ENCODE results near the gene FBRS.

FBRS gene

DNA sequence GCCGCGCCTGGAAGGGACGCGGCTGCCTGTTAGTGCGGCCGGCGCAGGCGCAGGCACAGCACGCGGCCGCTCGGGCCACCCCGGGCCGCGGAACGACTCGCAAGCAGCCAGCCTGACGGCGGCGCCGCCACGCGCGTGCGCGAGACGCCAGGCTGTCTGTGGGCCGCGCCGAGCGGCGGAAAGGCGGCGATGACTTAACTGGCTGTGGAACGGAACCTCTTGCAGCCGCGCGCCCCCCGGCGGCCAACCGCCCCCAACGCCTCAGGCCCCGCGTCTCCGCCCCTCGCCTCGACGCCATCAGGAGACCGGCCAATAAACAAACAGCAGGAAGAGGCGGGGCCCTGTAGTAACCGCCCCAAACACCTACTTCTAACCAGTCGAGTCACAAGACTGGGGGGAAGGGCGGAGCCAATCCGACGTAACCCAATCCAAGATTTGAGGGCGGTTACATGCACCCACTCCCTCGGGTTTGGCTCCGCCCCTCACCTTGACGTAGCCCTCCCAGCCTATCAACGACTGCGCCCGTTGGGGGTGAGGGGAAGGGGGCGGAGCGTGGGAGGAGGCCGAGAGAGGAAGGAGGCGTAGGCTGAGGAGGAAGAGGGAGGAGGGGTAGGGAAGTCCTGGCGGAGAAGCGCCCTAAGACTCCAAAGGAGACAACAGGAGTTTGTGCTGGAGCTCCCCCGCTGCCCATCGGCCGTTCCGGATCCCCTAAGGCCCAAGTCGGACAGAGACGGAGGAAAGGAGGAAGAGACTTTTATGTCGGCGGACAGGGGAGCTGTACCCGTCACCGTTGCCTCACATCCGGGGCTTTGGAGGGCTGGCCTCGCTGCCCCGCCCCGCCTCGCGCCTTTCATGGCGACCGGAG, at the start of gene FBRS:
Gene FBRS (plus strand): TSS at position 566 of the 865 bp plus-strand sequence. CDS start 1,088 bp downstream, outside the sequence.
- Histone ChIP-seq H3K9me3 (ENCODE audit: control insufficient read depth in 2 of 2, low read length in 2 of 2) (no peaks in the 10 kb centered on the region), H3K36me3 (ENCODE audit: control insufficient read depth in 2 of 2, insufficient read depth in 2 of 2, low read length in 2 of 2) (peaks cover 42 to 44% of the 10 kb centered on the region in 2 donors), H3K4me1 (ENCODE audit: control insufficient read depth, insufficient read depth, low read length) (peaks cover 47% of the 10 kb centered on the region), H3K27me3 (ENCODE audit: control insufficient read depth in 1 of 2, insufficient read depth in 2 of 2, low read length in 2 of 2) (no peaks in the 10 kb centered on the region), H3K4me3 (ENCODE audit: low read length in 2 of 2) (peak within 1 kb of the TSS; percentile 88 to 96), H3K27ac (ENCODE audit: low read length) (peak within 1 kb of the TSS; percentile 99), H3K9ac (ENCODE audit: low read length in 2 of 2) (peak within 1 kb of the TSS; percentile 98 to 100)

DNA sequence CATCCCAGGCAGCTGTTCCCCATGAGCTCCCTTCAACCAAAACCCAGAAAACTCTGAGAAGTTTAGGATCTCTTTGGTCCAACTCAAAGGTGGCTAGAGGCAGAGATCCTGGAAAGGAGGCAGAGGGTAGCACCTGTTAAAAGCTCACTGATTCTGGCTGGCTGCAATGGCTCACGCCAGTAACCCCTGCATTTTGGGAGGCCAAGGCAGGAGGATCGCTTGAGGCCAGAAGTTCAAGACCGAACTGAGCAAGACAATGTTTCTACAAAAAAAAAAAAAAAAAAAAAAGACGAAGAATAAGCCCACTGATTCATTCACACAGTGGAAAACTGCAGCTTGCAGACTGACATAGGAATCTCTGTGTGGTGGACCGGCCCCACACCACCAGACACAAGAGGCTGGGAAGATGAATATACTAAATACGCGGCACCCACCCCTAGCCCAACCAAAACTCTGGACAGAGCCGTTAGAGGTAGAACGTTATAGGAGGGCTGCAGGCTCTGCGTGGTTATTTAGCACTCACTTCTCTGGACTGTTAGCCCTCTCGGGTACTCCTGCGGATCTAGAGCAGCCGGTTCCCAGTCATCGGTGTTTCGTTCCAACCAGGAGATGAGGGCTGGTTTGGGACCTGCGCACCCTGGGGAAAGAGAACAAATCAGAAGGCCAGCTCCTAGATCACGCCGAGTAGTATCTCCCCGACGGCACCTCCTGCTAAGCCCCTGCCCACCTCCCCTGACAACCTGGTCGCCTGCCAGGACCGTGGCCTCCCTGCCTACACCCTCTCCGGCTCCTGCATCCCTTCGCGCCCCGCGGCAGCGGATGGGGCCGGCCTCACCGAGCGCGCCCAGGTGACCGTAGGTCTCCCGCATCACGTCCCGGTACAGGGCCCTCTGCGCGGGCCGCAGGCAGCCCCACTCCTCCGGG, 49.0 kb upstream of the FBRS start:
- H3K4me3 ChIP-seq (ENCODE audit: low read length in 2 of 2): peak overlapping the region; percentile 81 to 95
- peaks cover 11 to 15% of the 10 kb centered on the region in 2 donors for H3K36me3 ChIP-seq (ENCODE audit: control insufficient read depth in 2 of 2, insufficient read depth in 2 of 2, low read length in 2 of 2)
- H3K9me3 ChIP-seq (ENCODE audit: control insufficient read depth in 2 of 2, low read length in 2 of 2): no peaks in the 10 kb centered on the region
- H3K27ac ChIP-seq (ENCODE audit: low read length): peak overlapping the region; percentile 95
- peak overlapping the region; percentile 87 to 99 for H3K9ac ChIP-seq (ENCODE audit: low read length in 2 of 2)
- no peaks in the 10 kb centered on the region for H3K27me3 ChIP-seq (ENCODE audit: control insufficient read depth in 1 of 2, insufficient read depth in 2 of 2, low read length in 2 of 2)
- H3K4me1 ChIP-seq (ENCODE audit: control insufficient read depth, insufficient read depth, low read length): peaks cover 9% of the 10 kb centered on the region

DNA sequence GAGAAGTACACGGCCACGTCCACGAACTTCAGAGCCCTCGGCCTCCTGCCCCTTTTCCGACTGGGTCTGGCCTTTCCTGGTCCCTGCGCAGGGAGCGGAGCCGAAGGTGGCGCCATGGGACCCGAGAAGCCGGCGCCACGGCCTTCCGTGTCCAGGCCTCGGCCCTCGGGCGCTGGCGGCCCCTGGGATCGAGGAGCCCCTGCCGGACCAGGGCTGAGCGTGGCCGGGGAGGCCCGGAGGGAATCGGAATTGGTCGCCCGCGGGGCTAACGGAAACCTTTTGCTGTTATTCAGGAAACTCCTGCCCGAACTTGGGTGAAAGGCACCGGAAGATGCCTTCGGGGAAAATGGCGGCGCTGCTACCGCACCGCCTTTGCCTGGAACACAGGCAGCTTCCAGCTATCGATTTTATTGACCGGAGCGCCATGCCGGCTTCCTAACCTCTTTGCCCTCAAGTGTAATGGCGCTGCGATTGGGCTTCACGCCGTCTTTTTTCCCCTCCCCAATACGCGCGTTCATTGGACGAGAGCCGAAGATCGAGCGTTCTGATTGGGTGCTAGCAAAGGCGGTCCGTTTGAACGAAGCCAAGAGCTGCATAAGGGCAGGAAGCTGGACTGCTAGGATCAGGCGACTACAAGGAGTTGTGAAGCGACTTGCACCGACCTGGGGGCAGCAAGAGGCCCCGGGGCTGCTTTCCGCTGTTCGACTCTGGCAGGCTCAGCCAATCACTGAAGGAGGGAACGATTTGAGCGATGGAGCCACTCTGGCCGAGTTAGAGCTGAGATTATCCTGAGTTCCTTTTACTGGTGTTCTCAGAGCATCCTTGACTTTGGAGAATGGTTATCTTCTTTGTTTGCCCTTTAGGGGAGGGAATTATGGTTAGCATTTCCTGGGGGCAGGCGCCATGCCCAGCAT, 48.0 kb upstream of the FBRS start, which contains the start of gene ZNF689:
Gene ZNF689 (minus strand): TSS at position 464 of the 914 bp plus-strand sequence. CDS start 348 bp downstream, at position 116.
- Histone ChIP-seq H3K27me3 (ENCODE audit: control insufficient read depth in 1 of 2, insufficient read depth in 2 of 2, low read length in 2 of 2) (no peaks in the 10 kb centered on the region), H3K4me1 (ENCODE audit: control insufficient read depth, insufficient read depth, low read length) (peaks cover 9% of the 10 kb centered on the region)

DNA sequence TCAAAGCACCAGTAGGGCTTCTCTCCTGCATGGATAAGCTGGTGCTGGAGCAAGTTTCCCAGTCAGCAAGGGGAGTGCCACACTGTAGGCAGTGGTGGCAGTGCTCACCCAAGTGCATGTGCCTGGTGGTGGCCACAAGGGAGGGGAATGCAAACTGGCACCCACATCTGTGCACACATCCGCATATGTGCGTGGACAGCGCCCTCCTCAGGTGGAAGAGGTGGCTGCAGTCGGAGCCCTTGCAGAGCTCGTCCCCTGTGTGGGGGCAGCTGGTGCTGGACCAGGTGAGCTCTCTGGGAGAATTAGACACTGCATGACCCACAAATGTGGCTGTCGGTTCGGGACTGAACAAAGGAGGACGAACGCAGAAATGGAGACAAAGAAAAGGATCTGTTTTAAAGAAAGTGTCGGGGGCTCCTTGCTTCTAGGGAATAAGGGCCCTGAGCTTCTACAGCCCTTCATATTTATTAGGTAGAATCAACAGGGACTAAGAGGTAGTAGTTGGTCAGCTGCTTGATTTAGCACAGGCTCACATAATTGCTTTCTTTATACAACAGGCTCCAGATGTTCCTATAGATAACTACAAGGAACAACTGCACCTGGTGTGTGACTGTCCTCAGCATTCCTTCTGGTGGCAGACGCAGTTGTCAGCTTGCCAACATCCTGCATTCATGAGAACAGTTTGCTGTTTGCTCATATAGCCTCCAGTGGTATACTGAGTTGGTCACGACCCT, 42.7 kb upstream of the FBRS start:
- H3K9me3 ChIP-seq (ENCODE audit: control insufficient read depth in 2 of 2, low read length in 2 of 2): no peaks in the 10 kb centered on the region
- H3K4me1 ChIP-seq (ENCODE audit: control insufficient read depth, insufficient read depth, low read length): no peaks in the 10 kb centered on the region
- no peak overlapping the region for H3K27ac ChIP-seq (ENCODE audit: low read length)
- no peak overlapping the region for H3K9ac ChIP-seq (ENCODE audit: low read length in 2 of 2)
- no peaks in the 10 kb centered on the region for H3K36me3 ChIP-seq (ENCODE audit: control insufficient read depth in 2 of 2, insufficient read depth in 2 of 2, low read length in 2 of 2)
- no peaks in the 10 kb centered on the region for H3K27me3 ChIP-seq (ENCODE audit: control insufficient read depth in 1 of 2, insufficient read depth in 2 of 2, low read length in 2 of 2)
- no peak overlapping the region for H3K4me3 ChIP-seq (ENCODE audit: low read length in 2 of 2)

More for the DNA sequence above, 48.0 kb upstream of the FBRS start, which contains the start of gene ZNF689:
- H3K36me3 ChIP-seq (ENCODE audit: control insufficient read depth in 2 of 2, insufficient read depth in 2 of 2, low read length in 2 of 2): peaks cover 4 to 10% of the 10 kb centered on the region in 2 donors
- H3K4me3 ChIP-seq (ENCODE audit: low read length in 2 of 2): peak within 1 kb of the TSS; percentile 81 to 95
- no peaks in the 10 kb centered on the region for H3K9me3 ChIP-seq (ENCODE audit: control insufficient read depth in 2 of 2, low read length in 2 of 2)
- peak within 1 kb of the TSS; percentile 95 for H3K27ac ChIP-seq (ENCODE audit: low read length)
- peak within 1 kb of the TSS; percentile 87 to 99 for H3K9ac ChIP-seq (ENCODE audit: low read length in 2 of 2)

DNA sequence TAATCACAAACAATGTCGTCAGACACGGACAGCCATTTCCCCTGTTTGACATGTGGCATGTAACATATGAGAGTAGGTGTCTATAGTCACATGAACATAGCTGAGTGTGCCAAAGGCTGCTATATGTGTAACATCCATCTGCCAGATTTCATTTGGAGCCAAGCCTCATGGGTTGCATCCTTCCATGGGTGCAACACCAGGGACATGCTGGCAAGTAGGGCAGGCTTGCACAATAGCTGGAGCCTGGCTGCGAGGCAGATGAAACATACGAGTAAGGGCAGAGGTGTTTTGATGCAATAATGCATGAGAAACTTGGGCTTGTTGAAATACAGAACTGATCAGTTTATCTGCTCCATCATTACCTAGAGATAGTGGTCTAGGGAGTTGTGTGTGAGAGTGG, 39.0 kb upstream of the FBRS start:
- no peaks in the 10 kb centered on the region for H3K9me3 ChIP-seq (ENCODE audit: control insufficient read depth in 2 of 2, low read length in 2 of 2)
- H3K36me3 ChIP-seq (ENCODE audit: control insufficient read depth in 2 of 2, insufficient read depth in 2 of 2, low read length in 2 of 2): no peaks in the 10 kb centered on the region
- H3K4me1 ChIP-seq (ENCODE audit: control insufficient read depth, insufficient read depth, low read length): no peaks in the 10 kb centered on the region
- no peak overlapping the region for H3K9ac ChIP-seq (ENCODE audit: low read length in 2 of 2)
- H3K4me3 ChIP-seq (ENCODE audit: low read length in 2 of 2): no peak overlapping the region
- H3K27ac ChIP-seq (ENCODE audit: low read length): no peak overlapping the region
- H3K27me3 ChIP-seq (ENCODE audit: control insufficient read depth in 1 of 2, insufficient read depth in 2 of 2, low read length in 2 of 2): no peaks in the 10 kb centered on the region

DNA sequence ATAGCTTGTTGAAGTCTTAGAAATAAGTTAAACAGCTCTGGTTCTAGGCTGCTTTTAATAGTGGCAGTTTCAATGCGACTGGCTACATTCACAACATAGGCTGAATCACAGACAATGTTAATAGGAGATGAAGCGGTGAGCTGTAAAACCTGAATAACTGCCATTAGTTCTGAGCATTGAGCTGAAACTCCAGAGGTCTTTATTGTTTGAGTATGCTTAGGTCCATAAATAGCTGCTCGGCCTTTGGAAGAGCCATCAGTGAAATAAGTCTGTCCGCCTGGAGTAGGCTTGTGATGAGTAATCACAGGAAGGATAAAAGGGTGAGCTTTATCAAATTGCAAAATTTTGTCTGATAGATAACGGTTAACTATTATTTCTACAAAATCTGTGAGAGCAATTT, 38.6 kb upstream of the FBRS start:
- H3K27ac ChIP-seq (ENCODE audit: low read length): no peak overlapping the region

DNA sequence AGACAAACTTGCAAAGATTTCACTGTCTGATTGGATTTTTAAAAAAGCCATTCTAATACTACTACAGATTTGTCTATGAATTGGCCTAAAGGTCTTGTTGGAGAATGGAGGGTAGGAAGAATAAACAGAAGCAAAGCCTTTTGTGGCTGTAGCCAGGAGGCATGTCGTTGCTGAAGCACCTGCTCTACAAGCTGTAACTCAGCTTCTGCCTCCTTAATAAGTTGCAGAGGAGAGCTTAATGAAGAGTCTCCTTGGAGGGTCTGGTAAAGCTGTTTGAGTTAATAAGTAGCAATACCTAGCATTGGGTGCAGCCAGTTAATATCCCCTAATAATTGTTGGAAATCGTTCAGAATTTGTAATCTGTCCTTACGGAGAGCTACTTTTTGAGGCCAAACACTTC, 38.1 kb upstream of the FBRS start:
- no peak overlapping the region for H3K9ac ChIP-seq (ENCODE audit: low read length in 2 of 2)
- no peaks in the 10 kb centered on the region for H3K9me3 ChIP-seq (ENCODE audit: control insufficient read depth in 2 of 2, low read length in 2 of 2)
- no peak overlapping the region for H3K27ac ChIP-seq (ENCODE audit: low read length)
- no peak overlapping the region for H3K4me3 ChIP-seq (ENCODE audit: low read length in 2 of 2)
- no peaks in the 10 kb centered on the region for H3K4me1 ChIP-seq (ENCODE audit: control insufficient read depth, insufficient read depth, low read length)
- H3K36me3 ChIP-seq (ENCODE audit: control insufficient read depth in 2 of 2, insufficient read depth in 2 of 2, low read length in 2 of 2): no peaks in the 10 kb centered on the region
- peaks cover 0 to 2% of the 10 kb centered on the region in 2 donors for H3K27me3 ChIP-seq (ENCODE audit: control insufficient read depth in 1 of 2, insufficient read depth in 2 of 2, low read length in 2 of 2)

More for the DNA sequence above, 38.6 kb upstream of the FBRS start:
- Histone ChIP-seq H3K4me3 (ENCODE audit: low read length in 2 of 2) (no peak overlapping the region), H3K36me3 (ENCODE audit: control insufficient read depth in 2 of 2, insufficient read depth in 2 of 2, low read length in 2 of 2) (no peaks in the 10 kb centered on the region), H3K9me3 (ENCODE audit: control insufficient read depth in 2 of 2, low read length in 2 of 2) (no peaks in the 10 kb centered on the region), H3K9ac (ENCODE audit: low read length in 2 of 2) (no peak overlapping the region), H3K27me3 (ENCODE audit: control insufficient read depth in 1 of 2, insufficient read depth in 2 of 2, low read length in 2 of 2) (peaks cover 0 to 2% of the 10 kb centered on the region in 2 donors), H3K4me1 (ENCODE audit: control insufficient read depth, insufficient read depth, low read length) (no peaks in the 10 kb centered on the region)

DNA sequence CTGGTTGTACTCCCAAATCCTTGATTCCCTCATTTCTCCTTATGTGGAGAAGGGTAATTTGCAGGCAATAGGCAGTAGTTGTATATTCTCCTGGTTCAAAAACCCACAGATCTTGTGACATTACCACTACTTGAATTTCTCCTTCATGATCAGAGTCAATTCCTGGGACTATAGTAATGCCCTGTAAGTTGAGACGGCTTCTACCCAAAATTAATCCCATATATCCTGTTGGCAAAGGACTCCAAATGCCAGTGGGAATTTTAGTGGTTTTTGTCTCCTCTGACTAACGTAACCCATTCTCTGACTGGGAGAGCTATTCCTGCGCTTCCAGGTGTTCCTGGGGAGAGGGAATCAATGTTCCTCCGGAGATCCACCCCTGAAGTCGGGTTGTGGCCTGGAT, 36.5 kb upstream of the FBRS start:
- Histone ChIP-seq H3K4me1 (ENCODE audit: control insufficient read depth, insufficient read depth, low read length) (no peaks in the 10 kb centered on the region), H3K4me3 (ENCODE audit: low read length in 2 of 2) (no peak overlapping the region), H3K27ac (ENCODE audit: low read length) (no peak overlapping the region), H3K36me3 (ENCODE audit: control insufficient read depth in 2 of 2, insufficient read depth in 2 of 2, low read length in 2 of 2) (no peaks in the 10 kb centered on the region), H3K9ac (ENCODE audit: low read length in 2 of 2) (no peak overlapping the region), H3K9me3 (ENCODE audit: control insufficient read depth in 2 of 2, low read length in 2 of 2) (no peaks in the 10 kb centered on the region), H3K27me3 (ENCODE audit: control insufficient read depth in 1 of 2, insufficient read depth in 2 of 2, low read length in 2 of 2) (peaks cover 0 to 2% of the 10 kb centered on the region in 2 donors)

DNA sequence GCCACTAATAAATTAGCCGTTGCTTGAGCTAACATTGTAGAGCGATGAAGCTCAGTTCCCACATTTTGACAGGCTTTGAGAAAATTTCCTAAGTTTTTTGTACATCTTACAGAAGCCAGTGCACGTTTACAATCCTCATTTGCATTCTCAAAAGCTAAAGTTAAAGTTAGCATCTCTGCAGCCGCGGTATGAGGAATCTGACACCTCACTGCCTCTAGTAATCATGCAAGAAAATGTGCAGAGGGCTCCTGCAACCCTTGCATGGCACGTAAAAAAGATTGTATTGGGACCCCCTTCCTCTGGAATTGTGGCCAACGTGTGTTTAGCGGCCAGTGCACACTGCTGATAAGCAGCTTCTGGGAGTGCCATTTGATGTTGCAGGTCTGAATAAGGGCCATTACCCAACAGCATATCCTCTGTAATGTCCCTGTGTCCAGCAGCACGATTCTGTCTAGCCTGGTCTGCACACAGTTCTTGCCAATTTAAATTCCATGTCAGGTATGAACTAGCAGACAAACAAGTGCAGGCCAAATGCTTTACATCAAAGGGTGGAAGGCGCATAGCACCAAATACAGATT, 35.7 kb upstream of the FBRS start:
- Histone ChIP-seq H3K9me3 (ENCODE audit: control insufficient read depth in 2 of 2, low read length in 2 of 2) (no peaks in the 10 kb centered on the region), H3K27ac (ENCODE audit: low read length) (no peak overlapping the region), H3K27me3 (ENCODE audit: control insufficient read depth in 1 of 2, insufficient read depth in 2 of 2, low read length in 2 of 2) (peaks cover 0 to 2% of the 10 kb centered on the region in 2 donors), H3K4me1 (ENCODE audit: control insufficient read depth, insufficient read depth, low read length) (no peaks in the 10 kb centered on the region), H3K36me3 (ENCODE audit: control insufficient read depth in 2 of 2, insufficient read depth in 2 of 2, low read length in 2 of 2) (no peaks in the 10 kb centered on the region), H3K4me3 (ENCODE audit: low read length in 2 of 2) (no peak overlapping the region), H3K9ac (ENCODE audit: low read length in 2 of 2) (no peak overlapping the region)

Data from stomach smooth muscle (tissue), 2 donors.